HCT116 (cell line): ENCODE measurements around the gene CDH4. TPM values are rescaled to one million over a fixed set of nuclear protein-coding genes. Genes with fewer than 3 reads are reported as not detected.

Source experiments
- ATAC-seq: fragments of 200-7000 bp; cut with Tn5 transposase; 2 replicates; pipeline ENCODE4 v1.9.1; 2020; ENCODE audit warnings: mild to moderate bottlenecking, moderate library complexity
- BruUV-seq: library from RNA; stranded (reverse); fragments of 400-500 nt; replicated peaks from 2 replicates; lab custom pipeline; 2021; lab: Mats Ljungman, UMichigan
- CTCF ChIA-PET: fragments of 300-600 bp; sonication (Branson Sonifier 250); formaldehyde crosslinking; loops from one replicate; lab custom pipeline; 2021; ENCODE audit warnings: antibody characterized with exemption; lab: Charles Lee
- POLR2A ChIA-PET: fragments of 300-600, 350-600 bp; sonication (Branson Sonifier 250); formaldehyde crosslinking; loops from one replicate; lab custom pipeline; 2021; ENCODE audit warnings: antibody characterized with exemption; lab: Charles Lee
- RAD21 ChIA-PET, 2 experiments: fragments of 300-600 bp; sonication (Branson Sonifier 250); formaldehyde crosslinking; loops; one replicate each; lab custom pipeline; 2023; ENCODE audit warnings: low total read pairs in 2 of 2; ENCODE audit not compliant: uncharacterized antibody in 2 of 2, unreplicated experiment in 2 of 2, low non-redundant PET in 1 of 2; lab: Charles Lee
- DNase-seq: peaks from one replicate; pipeline ENCODE4 v3.0.0-alpha.2; 2010; ENCODE audit warnings: low read depth, low spot score
- H2AFZ ChIP-seq: fragments of 200-600 bp; shearing (Covaris generic), sonication (generic); 2 replicates; pipeline ENCODE4 v1.6.1; 2017; ENCODE audit warnings: low read depth, mixed run types, mixed read lengths, antibody characterized with exemption, low read length; ENCODE audit not compliant: poor library complexity, severe bottlenecking
- H3K27ac ChIP-seq: 2 replicates; pipeline ENCODE4 v1.5.1; 2012; ENCODE audit warnings: low read depth, low read length
- H3K27me3 ChIP-seq: fragments of 200-600 bp; sonication (generic); 2 replicates; pipeline ENCODE4 v1.6.1; 2016; ENCODE audit warnings: mixed run types, low read length, mixed read lengths; ENCODE audit not compliant: insufficient read depth
- H3K36me3 ChIP-seq, 2 experiments: fragments of 200-500 bp in 1 of 2; fragments of 200-600 bp in 1 of 2; sonication (Bioruptor generic) in 1 of 2; sonication (generic) in 1 of 2; 2 replicates each; pipeline versions ENCODE4 v1.5.1 to v1.6.1; 2014 to 2016; ENCODE audit warnings: low read length in 2 of 2, inconsistent platforms in 1 of 2, mixed read lengths in 1 of 2, mixed run types in 1 of 2; ENCODE audit not compliant: insufficient read depth in 2 of 2, control insufficient read depth in 1 of 2
- H3K4me1 ChIP-seq, 2 experiments: fragments of 200-600 bp in 1 of 2; sonication (generic) in 1 of 2; 2 replicates each; pipeline versions ENCODE4 v1.5.1 to v1.6.1; 2012 to 2017; ENCODE audit warnings: low read length in 2 of 2, inconsistent platforms in 1 of 2, mild to moderate bottlenecking in 1 of 2, mixed read lengths in 1 of 2, mixed run types in 1 of 2, moderate library complexity in 1 of 2; ENCODE audit not compliant: insufficient read depth in 2 of 2, control insufficient read depth in 1 of 2
- H3K4me2 ChIP-seq: fragments of 200-600 bp; sonication (generic); 2 replicates; pipeline ENCODE4 v1.6.1; 2017; ENCODE audit warnings: mixed run types, low read length, mixed read lengths
- H3K4me3 ChIP-seq, 2 experiments: fragments of 200-600 bp in 1 of 2; sonication (generic) in 1 of 2; replicated peaks in 1 of 2; 2 replicates each; pipeline ENCODE4 v1.5.1; 2011 to 2016; ENCODE audit warnings: low read length in 2 of 2, control low read depth in 1 of 2, low read depth in 1 of 2, mild to moderate bottlenecking in 1 of 2, mixed read lengths in 1 of 2, mixed run types in 1 of 2
- H3K79me2 ChIP-seq: fragments of 200-600 bp; sonication (generic); 2 replicates; pipeline ENCODE4 v1.6.1; 2017; ENCODE audit warnings: mild to moderate bottlenecking, mixed run types, low read length, moderate library complexity, mixed read lengths; ENCODE audit not compliant: insufficient read depth
- H3K9ac ChIP-seq: fragments of 200-600 bp; sonication (generic); 2 replicates; pipeline ENCODE4 v1.6.1; 2016; ENCODE audit warnings: low read length, mixed read lengths
- H3K9me2 ChIP-seq: fragments of 200-600 bp; sonication (generic), shearing (Covaris generic); 2 replicates; pipeline ENCODE4 v1.6.1; 2017; ENCODE audit warnings: mixed run types, mild to moderate bottlenecking, moderate library complexity; ENCODE audit not compliant: insufficient read depth
- H3K9me3 ChIP-seq, 2 experiments: fragments of 200-500 bp in 1 of 2; fragments of 200-600 bp in 1 of 2; sonication (Bioruptor generic) in 1 of 2; sonication (generic) in 1 of 2; 2 replicates each; pipeline ENCODE4 v1.6.1; 2014 to 2017; ENCODE audit warnings: low read length in 2 of 2, mixed read lengths in 2 of 2, inconsistent platforms in 1 of 2, low read depth in 1 of 2, mild to moderate bottlenecking in 1 of 2, mixed run types in 1 of 2, moderate library complexity in 1 of 2; ENCODE audit not compliant: control insufficient read depth in 1 of 2, insufficient read depth in 1 of 2
- H4K20me1 ChIP-seq: fragments of 200-600 bp; sonication (generic), shearing (Covaris generic); 2 replicates; pipeline ENCODE4 v1.6.1; 2017; ENCODE audit warnings: mixed run types, mild to moderate bottlenecking, moderate library complexity; ENCODE audit not compliant: insufficient read depth
- ATF3 ChIP-seq: IDR thresholded peaks from 2 replicates; pipeline ENCODE4 v1.6.1; 2012
- CBX3 ChIP-seq: IDR thresholded peaks from 2 replicates; pipeline ENCODE4 v1.6.1; 2012; ENCODE audit warnings: low read depth
- CEBPB ChIP-seq: IDR thresholded peaks from 2 replicates; pipeline ENCODE4 v1.6.1; 2012; ENCODE audit warnings: low read depth
- CTCF ChIP-seq, 3 experiments: fragments of 200-600 bp in 1 of 3; sonication (generic) in 1 of 3; IDR thresholded peaks in 2 of 3; conservative IDR thresholded peaks in 1 of 3; 2 replicates each; pipeline ENCODE4 v1.5.1; 2012 to 2017; ENCODE audit warnings: low read depth in 2 of 3, low read length in 2 of 3, antibody characterized with exemption in 1 of 3, borderline replicate concordance in 1 of 3, control low read depth in 1 of 3, mild to moderate bottlenecking in 1 of 3, mixed read lengths in 1 of 3, mixed run types in 1 of 3, moderate library complexity in 1 of 3; ENCODE audit not compliant: insufficient read depth in 1 of 3
- ELF1 ChIP-seq: IDR thresholded peaks from 2 replicates; pipeline ENCODE4 v1.6.1; 2012; ENCODE audit warnings: low read depth, borderline replicate concordance
- EZH2 ChIP-seq: fragments of 200-600 bp; sonication (generic); IDR thresholded peaks from 2 replicates; pipeline ENCODE4 v1.6.1; 2017; ENCODE audit warnings: antibody characterized with exemption, mixed run types
- EZH2phosphoT487 ChIP-seq: fragments of 200-600 bp; IDR thresholded peaks from 2 replicates; pipeline ENCODE4 v1.6.1; 2018; ENCODE audit warnings: antibody characterized with exemption, borderline replicate concordance
- FOSL1 ChIP-seq: IDR thresholded peaks from 2 replicates; pipeline ENCODE4 v1.6.1; 2012; ENCODE audit warnings: low read depth
- MAX ChIP-seq: IDR thresholded peaks from 2 replicates; pipeline ENCODE4 v1.6.1; 2012
- POLR2A ChIP-seq: IDR thresholded peaks from 2 replicates; pipeline ENCODE4 v1.7.0; 2011; ENCODE audit warnings: borderline replicate concordance; ENCODE audit not compliant: insufficient read depth, insufficient read length; ENCODE audit errors: extremely low read depth
- POLR2AphosphoS5 ChIP-seq: IDR thresholded peaks from 2 replicates; pipeline ENCODE4 v1.6.1; 2011; ENCODE audit warnings: mild to moderate bottlenecking, low read depth, low read length, moderate library complexity
- RAD21 ChIP-seq: IDR thresholded peaks from 2 replicates; pipeline ENCODE4 v1.6.1; 2012; ENCODE audit warnings: low read depth, mild to moderate bottlenecking
- REST ChIP-seq: IDR thresholded peaks from 2 replicates; pipeline ENCODE4 v1.6.1; 2012; ENCODE audit warnings: low read depth
- SIN3A ChIP-seq: IDR thresholded peaks from 2 replicates; pipeline ENCODE4 v1.6.1; 2012; ENCODE audit warnings: low read depth
- SP1 ChIP-seq: IDR thresholded peaks from 2 replicates; pipeline ENCODE4 v1.6.1; 2012; ENCODE audit warnings: low read depth
- SRF ChIP-seq: IDR thresholded peaks from 2 replicates; pipeline ENCODE4 v1.6.1; 2012; ENCODE audit warnings: low read depth
- ZBTB33 ChIP-seq: IDR thresholded peaks from 2 replicates; pipeline ENCODE4 v1.6.1; 2011; ENCODE audit warnings: mild to moderate bottlenecking, low read length, moderate library complexity; ENCODE audit not compliant: insufficient replicate concordance; ENCODE audit errors: extremely low read depth
- ZFX ChIP-seq: fragments of 450-650 bp; IDR thresholded peaks from 2 replicates; pipeline ENCODE4 v1.6.1; 2017
- ZNF274 ChIP-seq: fragments of 200-500 bp; sonication (Bioruptor generic); IDR thresholded peaks from 2 replicates; pipeline ENCODE4 v1.6.1; 2014; ENCODE audit warnings: mild to moderate bottlenecking, low read depth, low read length, inconsistent platforms
- intact Hi-C: fragments of 100-400 bp; cut with micrococcal nuclease; formaldehyde crosslinking; loops from 2 replicates; pipeline ENCODE4 v1.10.0; 2022
- total RNA-seq: library from RNA; stranded (reverse); gene quantifications from one replicate; pipeline ENCODE4 v1.2.1, GENCODE V29; 2021; ENCODE audit not compliant: unreplicated experiment

CDH4 gene
- total RNA-seq, 1 experiment from 2014 or later = not detected

GRCh38 chr20:61671559-61671958 is 419.5 kb downstream of the CDH4 start:
- Histone ChIP-seq H3K9me2 (no peaks in the 10 kb centered on the region), H3K9me3 (no peaks in the 10 kb centered on the region), H2AFZ (no peak overlapping the region), H3K9ac (no peak overlapping the region), H4K20me1 (no peaks in the 10 kb centered on the region), H3K4me1 (no peaks in the 10 kb centered on the region), H3K36me3 (no peaks in the 10 kb centered on the region), H3K4me2 (no peak overlapping the region), H3K79me2 (no peaks in the 10 kb centered on the region), H3K4me3 (no peak overlapping the region), H3K27ac (no peak overlapping the region), H3K27me3 (peaks cover 42% of the 10 kb centered on the region; the same call in 1 of the 2 replicates)
- ChIA-PET CTCF (no interaction called here), POLR2A (no interaction called here), RAD21 (no interaction called here)
- ATAC-seq (no peak), DNase-seq (no peak)
- intact Hi-C loops = no loop called here
- no TSS peak for BruUV-seq
- TF ChIP-seq ZNF274 (no peak), EZH2 (no peak), POLR2AphosphoS5 (no peak), CBX3 (no peak), ZBTB33 (no peak), REST (no peak), CEBPB (no peak), SIN3A (no peak), ELF1 (no peak), FOSL1 (no peak), EZH2phosphoT487 (no peak), ZFX (no peak), POLR2A (no peak), RAD21 (no peak), SRF (no peak), ATF3 (no peak), CTCF (IDR thresholded peaks at IDR 0.05 in 2 of 3, conservative IDR thresholded peaks at IDR 0.05 in 1 of 3; ENCODE audit: borderline replicate concordance in 1 of 3, insufficient read depth in 1 of 3, low read depth in 2 of 3, low read length in 2 of 3) (no peak), MAX (no peak), SP1 (no peak)
